ENCODE data around the gene MOCOS. TPM values are rescaled to one million over a fixed set of nuclear protein-coding genes. Genes with fewer than 3 reads are reported as not detected.

The MOCOS gene
- total RNA-seq, 1 experiment from 2014 or later, result 12.1 TPM

GRCh38 chr18:36211612-36212065 is 24.3 kb downstream of the MOCOS start:
- Histone ChIP-seq H2AFZ (ENCODE audit: low read depth, low read length, poor library complexity, severe bottlenecking) (no peak overlapping the region), H3K9ac (ENCODE audit: low read length) (no peak overlapping the region), H3K36me3 (ENCODE audit: control insufficient read depth in 1 of 2, insufficient read depth in 2 of 2, low read length in 2 of 2) (0 out of 4 replicates have a peak, but pooled peaks cover 0 to 1% of the 10 kb centered on the region in 2 experiments), H3K9me2 (ENCODE audit: insufficient read depth) (no peaks in the 10 kb centered on the region), H4K20me1 (ENCODE audit: insufficient read depth) (no peaks in the 10 kb centered on the region), H3K9me3 (ENCODE audit: control insufficient read depth in 1 of 2, insufficient read depth in 1 of 2, low read depth in 1 of 2, low read length in 2 of 2) (peaks cover 0 to 4% of the 10 kb centered on the region in 2 experiments; a peak in 1 of 4 replicates), H3K27ac (ENCODE audit: low read depth, low read length) (no peak overlapping the region), H3K4me1 (ENCODE audit: control insufficient read depth in 1 of 2, insufficient read depth in 2 of 2, low read length in 2 of 2) (no peaks in the 10 kb centered on the region), H3K79me2 (ENCODE audit: insufficient read depth, low read length) (no peaks in the 10 kb centered on the region), H3K27me3 (ENCODE audit: insufficient read depth, low read length) (no peaks in the 10 kb centered on the region), H3K4me2 (ENCODE audit: low read length) (no peak overlapping the region), H3K4me3 (replicated peaks in 1 of 2; ENCODE audit: low read depth in 1 of 2, low read length in 2 of 2) (no peak overlapping the region)
- DNase-seq (ENCODE audit: low read depth, low spot score) (no peak), ATAC-seq (no peak)
- ChIA-PET RAD21 (ENCODE audit: low non-redundant PET in 1 of 2, low total read pairs in 2 of 2, uncharacterized antibody in 2 of 2, unreplicated experiment in 2 of 2) (no interaction called here), POLR2A (no interaction called here), CTCF (no interaction called here)
- no peak for TF ChIP-seq ZFX (IDR thresholded peaks at IDR 0.05)
- no peak for TF ChIP-seq SIN3A (IDR thresholded peaks at IDR 0.05; ENCODE audit: low read depth)
- TF ChIP-seq POLR2AphosphoS5 (IDR thresholded peaks at IDR 0.05; ENCODE audit: low read depth, low read length), result no peak
- TF ChIP-seq TCF7L2 (IDR thresholded peaks at IDR 0.05; ENCODE audit: borderline replicate concordance, extremely low read depth, insufficient read depth, insufficient read length), result no peak
- TF ChIP-seq CEBPB (IDR thresholded peaks at IDR 0.05; ENCODE audit: low read depth), result no peak
- intact Hi-C loops (cut with micrococcal nuclease), result no loop called here
- no TSS peak for BruUV-seq (replicated peaks)

- BruUV-seq (replicated peaks), result no TSS peak
- Histone ChIP-seq H3K9me2 (ENCODE audit: insufficient read depth) (no peaks in the 10 kb centered on the region), H3K27me3 (ENCODE audit: insufficient read depth, low read length) (no peaks in the 10 kb centered on the region), H3K79me2 (ENCODE audit: insufficient read depth, low read length) (no peaks in the 10 kb centered on the region), H3K27ac (ENCODE audit: low read depth, low read length) (no peak overlapping the region), H3K9me3 (ENCODE audit: control insufficient read depth in 1 of 2, insufficient read depth in 1 of 2, low read depth in 1 of 2, low read length in 2 of 2) (peaks cover 0 to 4% of the 10 kb centered on the region in 2 experiments; a peak in 1 of 4 replicates), H3K4me2 (ENCODE audit: low read length) (no peak overlapping the region), H3K9ac (ENCODE audit: low read length) (no peak overlapping the region), H4K20me1 (ENCODE audit: insufficient read depth) (no peaks in the 10 kb centered on the region), H3K4me3 (replicated peaks in 1 of 2; ENCODE audit: low read depth in 1 of 2, low read length in 2 of 2) (no peak overlapping the region), H2AFZ (ENCODE audit: low read depth, low read length, poor library complexity, severe bottlenecking) (no peak overlapping the region), H3K36me3 (ENCODE audit: control insufficient read depth in 1 of 2, insufficient read depth in 2 of 2, low read length in 2 of 2) (no peaks in the 10 kb centered on the region), H3K4me1 (ENCODE audit: control insufficient read depth in 1 of 2, insufficient read depth in 2 of 2, low read length in 2 of 2) (no peaks in the 10 kb centered on the region)
- intact Hi-C loops (cut with micrococcal nuclease), result no loop called here
- RAD21 ChIA-PET (ENCODE audit: low non-redundant PET in 1 of 2, low total read pairs in 2 of 2, uncharacterized antibody in 2 of 2, unreplicated experiment in 2 of 2), result no interaction called here
- POLR2A ChIA-PET, result no interaction called here
- DNase-seq (ENCODE audit: low read depth, low spot score) (no peak), ATAC-seq (no peak)
- CTCF ChIA-PET, result no interaction called here
- no peak for TF ChIP-seq REST (IDR thresholded peaks at IDR 0.05; ENCODE audit: low read depth)
- TF ChIP-seq EGR1 (IDR thresholded peaks at IDR 0.05; ENCODE audit: low read depth), result no peak
- no peak for TF ChIP-seq MAX (IDR thresholded peaks at IDR 0.05)
- no peak for TF ChIP-seq CTCF (IDR thresholded peaks at IDR 0.05 in 2 of 3, conservative IDR thresholded peaks at IDR 0.05 in 1 of 3; ENCODE audit: borderline replicate concordance in 1 of 3, insufficient read depth in 1 of 3, low read depth in 2 of 3, low read length in 2 of 3)
- TF ChIP-seq ZNF274 (IDR thresholded peaks at IDR 0.05; ENCODE audit: low read depth, low read length), result no peak
- TF ChIP-seq SP1 (IDR thresholded peaks at IDR 0.05; ENCODE audit: low read depth), result no peak
- no peak for TF ChIP-seq RAD21 (IDR thresholded peaks at IDR 0.05; ENCODE audit: low read depth)
- TF ChIP-seq CEBPB (IDR thresholded peaks at IDR 0.05; ENCODE audit: low read depth), result no peak
- no peak for TF ChIP-seq POLR2A (IDR thresholded peaks at IDR 0.05; ENCODE audit: borderline replicate concordance, extremely low read depth, insufficient read depth, insufficient read length)
- TF ChIP-seq FOSL1 (IDR thresholded peaks at IDR 0.05; ENCODE audit: low read depth), result no peak
- no peak for TF ChIP-seq SRF (IDR thresholded peaks at IDR 0.05; ENCODE audit: low read depth)
These were observed 25.2 kb downstream of the MOCOS start for GRCh38 chr18:36212301-36213171.
